HG03521 (cell line): ENCODE measurements around the gene NES.

Experiments used
- ATAC-seq: cut with Tn5 transposase; IDR thresholded peaks from one replicate; pipeline ENCODE4 v1.9.1; 2021; ENCODE audit warnings: mild to moderate bottlenecking, moderate library complexity; ENCODE audit not compliant: unreplicated experiment

The NES gene

DNA sequence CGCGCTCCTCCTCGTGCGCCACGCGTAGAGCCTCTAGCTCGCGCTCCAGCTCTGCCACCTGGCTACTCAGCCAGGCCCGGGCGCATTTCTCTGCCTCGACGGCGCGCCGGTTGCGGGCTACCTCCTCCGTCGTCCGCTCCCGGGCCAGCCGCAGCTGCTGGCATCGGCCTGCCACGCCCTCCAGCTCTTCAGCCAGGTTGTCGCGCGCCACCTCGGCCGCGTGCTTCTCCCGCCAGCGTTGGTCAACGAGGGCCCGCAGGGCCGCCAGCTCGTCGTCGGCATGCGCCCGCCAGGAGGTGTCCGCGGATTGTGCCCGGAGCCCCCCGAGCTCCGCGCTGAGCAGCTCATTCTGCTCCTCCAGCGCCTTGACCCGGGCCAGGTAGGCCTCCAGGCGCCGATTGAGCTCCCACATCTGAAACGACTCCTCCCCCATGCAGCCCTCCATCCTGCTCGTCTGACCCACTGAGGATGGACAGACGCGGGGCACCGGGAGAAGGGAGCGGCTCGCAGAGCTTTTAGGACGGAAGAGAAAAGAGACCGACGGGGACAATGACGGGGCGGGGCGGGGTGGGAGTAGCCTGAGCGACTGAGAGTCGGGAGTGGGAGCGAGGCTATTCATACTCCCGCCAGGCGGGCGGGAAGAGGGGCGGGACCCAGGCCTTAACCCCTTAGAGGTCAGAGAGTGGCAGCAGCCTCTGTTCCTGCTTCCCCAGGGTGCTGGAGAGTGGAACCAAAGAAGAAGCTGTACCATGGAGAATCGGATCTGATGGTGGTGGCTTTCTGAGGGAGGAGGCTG is at the start of gene NES:
TSS of gene NES (minus strand) at position 588 of the 796 bp plus-strand sequence. CDS start at position 445, 143 bp downstream.
- no peak for ATAC-seq

DNA sequence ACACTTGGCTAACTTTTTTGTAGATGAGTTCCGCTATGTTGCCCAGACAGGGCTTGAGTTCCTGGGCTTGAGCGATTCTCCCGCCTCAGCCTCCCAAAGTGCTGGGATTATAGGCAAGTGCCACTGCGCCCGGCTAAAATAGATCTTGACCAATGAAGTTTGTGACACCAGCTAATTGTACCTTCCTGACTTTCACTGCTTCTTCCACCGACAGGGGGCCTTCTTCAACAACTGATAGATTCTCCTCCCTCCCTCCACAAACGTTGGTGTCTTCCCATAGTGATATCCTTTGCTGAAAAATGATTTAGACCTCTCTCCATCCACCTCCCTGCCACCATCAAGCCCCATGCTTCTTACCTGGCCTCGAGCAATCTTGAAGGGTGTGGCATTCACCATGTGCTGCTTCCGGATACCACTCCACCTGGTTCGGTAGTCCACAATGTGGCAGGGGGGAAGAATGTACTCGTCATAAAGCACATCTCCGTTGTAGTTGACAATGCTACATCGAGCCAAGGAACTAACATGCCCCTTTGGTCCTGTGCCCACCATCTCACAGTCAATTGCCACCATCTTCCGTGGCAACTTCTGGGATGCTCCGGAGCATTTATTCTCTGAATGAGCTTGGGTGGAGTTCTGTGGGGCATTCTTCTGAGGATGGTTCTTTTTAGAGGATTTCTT is 49.5 kb upstream of the NES start:
- ATAC-seq: no peak

GRCh38 chr1:156725683-156726280 is 48.6 kb upstream of the NES start:
- ATAC-seq: no peak

DNA sequence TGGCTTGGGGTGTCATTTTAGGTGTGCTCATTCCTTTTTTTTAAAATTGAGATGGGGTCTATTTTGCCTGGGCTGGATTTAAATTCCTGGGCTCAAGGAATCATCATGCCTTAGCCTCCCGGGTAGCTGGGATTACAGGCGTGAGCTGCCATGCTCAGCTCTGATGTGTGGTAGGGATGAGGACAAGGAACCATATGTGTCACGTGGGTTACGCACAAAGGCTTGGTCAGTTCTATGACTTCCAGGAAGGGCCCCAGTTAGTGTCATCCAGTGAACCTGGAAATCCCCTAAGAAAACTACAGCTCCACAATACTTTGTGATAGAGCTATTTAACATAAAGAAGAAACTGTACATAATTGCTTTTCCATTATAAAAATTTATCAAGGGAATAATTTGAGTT is 44.3 kb upstream of the NES start:
- no peak for ATAC-seq

GRCh38 chr1:156721131-156721530 is 43.9 kb upstream of the NES start:
- no peak for ATAC-seq

GRCh38 chr1:156717351-156717750 is 40.1 kb upstream of the NES start:
- ATAC-seq: no peak

- no peak for ATAC-seq
Observed at GRCh38 chr1:156714830-156715229, 37.6 kb upstream of the NES start.

- ATAC-seq: no peak
Observed at GRCh38 chr1:156712626-156713025, 35.4 kb upstream of the NES start.

- ATAC-seq: no peak
Observed at GRCh38 chr1:156711011-156711817, 34.0 kb upstream of the NES start.

DNA sequence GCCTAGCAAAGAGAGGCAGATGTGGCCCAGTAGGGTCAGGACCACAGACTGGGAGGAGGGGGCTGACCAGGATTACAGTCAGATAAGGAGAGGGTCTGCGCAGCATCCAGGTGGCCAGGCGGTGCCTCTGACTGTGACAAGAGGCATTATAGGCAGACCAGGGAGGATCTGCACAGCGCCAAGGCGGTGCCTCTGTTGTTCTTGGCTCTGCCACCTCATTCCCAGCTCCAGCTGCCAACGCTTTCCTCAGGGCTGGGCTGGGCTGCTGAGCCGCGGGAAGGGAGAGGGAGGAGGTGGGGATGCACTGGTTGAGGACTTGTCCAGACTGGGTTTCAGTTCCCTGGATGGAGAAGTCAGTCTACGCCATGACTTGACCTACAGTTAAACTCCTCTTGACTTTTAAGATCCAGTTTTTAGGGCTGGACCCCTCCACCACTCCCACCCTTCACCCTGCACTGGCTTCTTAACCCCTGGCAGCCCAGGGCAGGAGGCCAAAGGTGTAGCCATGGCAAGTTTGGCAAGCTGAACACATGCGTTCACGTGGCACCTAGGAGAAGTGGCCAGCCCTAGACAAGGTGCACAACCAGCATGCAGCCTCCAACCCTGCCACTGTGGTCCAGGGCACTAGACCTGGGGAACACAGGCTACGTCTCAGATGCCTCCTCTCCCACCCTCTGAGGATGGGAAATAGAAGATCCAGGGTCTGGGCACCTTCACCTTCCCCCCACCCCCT is 32.7 kb upstream of the NES start:
- no peak for ATAC-seq

GRCh38 chr1:156709031-156709430 is 31.8 kb upstream of the NES start:
- ATAC-seq: no peak

DNA sequence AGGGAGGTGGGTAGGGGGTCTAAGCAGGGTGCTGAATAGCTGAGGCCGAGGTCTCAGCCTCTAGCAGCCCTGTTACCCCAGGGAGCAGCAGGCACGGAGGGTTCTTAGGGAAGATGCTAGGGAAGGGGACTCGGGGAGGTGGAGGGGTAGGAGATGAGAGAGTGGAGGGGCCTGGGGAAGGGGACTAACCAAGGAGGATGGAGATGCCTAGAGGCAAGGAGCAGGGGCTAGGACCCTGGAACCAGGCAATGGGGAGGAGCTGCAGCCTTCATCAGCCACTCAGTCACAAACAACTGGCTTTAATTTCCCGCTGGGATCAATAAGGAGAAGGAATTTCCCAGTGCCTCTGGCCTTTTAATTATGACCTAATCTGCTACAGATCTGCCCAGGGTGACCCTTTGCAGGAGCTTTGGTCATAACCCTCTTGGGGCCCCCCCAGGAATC is 31.0 kb upstream of the NES start:
- no peak for ATAC-seq

DNA sequence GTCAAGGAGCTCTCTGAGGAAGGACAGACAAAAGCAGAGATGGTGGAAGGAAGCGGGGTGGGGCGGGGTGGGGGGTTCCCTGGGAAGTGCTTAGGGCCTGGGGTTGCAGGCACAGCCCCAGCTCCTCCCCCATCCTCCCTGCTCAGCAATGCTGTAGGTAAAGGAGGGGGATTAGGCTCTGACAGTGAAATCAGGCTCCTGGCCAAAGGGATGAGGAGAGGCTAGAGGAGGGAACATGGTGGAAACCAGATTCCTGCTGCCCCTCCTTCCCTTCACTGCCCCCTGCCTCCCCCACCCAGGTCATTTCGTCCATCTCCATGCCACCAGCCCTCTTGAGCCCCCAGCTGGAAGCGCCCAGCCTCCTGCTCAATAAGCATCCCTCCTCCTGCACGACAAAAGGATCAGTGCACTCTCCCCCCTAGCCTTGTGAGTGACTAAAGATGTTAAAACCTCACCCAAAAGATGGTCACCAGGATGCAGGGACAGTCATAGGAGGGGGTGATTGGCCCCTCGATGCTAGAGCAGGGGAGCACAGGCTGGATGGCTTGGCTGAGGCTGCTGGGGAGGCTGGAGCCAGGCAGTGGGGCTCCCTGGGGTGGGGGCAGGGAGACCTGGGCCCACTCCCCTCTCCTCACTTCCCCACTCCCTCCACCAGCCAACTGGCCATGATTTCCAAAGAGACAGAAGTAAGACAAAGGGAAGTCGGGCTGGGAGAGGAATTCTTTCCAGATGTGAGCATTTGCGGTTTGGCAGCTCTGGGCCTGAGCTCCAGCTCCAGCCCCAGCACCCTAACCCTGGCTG is 30.4 kb upstream of the NES start:
- ATAC-seq: no peak

DNA sequence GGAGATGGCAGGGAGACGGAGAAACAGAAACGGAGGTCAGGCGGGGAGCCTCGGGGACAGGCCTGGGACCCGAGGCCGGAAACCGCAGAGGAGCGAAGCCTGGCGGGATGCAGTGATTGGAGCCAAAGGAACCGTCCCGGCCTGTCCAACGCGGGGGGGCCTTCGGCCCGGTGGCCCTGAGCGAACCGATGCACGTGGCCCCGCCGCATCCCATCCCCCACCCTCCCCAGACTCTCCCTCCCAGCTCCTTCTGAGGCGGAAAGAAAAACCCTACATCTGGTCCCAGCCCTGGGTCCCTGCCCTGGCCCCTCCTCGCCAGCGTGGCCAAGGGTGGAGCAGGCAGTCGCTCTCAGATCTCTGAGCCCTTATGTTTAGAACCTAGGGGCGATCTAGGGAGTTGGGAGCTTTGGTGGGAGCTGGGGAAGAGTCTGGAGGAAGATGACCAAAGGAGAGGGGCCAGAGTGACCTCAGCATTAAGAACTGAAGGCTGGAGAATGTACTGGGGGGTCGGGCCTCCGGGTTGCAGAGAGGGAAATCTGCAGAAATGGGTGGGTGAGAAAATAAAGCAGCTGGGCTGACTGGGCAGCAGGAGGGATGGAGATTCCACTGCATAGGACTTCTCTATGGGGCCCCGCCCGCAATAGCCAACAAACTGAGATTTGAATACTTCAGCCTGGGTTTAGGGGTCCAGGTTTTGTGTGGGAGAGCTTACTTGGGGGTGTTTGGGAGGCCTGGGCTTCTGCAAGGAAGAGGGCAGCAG is 29.6 kb upstream of the NES start:
- ATAC-seq: no peak

DNA sequence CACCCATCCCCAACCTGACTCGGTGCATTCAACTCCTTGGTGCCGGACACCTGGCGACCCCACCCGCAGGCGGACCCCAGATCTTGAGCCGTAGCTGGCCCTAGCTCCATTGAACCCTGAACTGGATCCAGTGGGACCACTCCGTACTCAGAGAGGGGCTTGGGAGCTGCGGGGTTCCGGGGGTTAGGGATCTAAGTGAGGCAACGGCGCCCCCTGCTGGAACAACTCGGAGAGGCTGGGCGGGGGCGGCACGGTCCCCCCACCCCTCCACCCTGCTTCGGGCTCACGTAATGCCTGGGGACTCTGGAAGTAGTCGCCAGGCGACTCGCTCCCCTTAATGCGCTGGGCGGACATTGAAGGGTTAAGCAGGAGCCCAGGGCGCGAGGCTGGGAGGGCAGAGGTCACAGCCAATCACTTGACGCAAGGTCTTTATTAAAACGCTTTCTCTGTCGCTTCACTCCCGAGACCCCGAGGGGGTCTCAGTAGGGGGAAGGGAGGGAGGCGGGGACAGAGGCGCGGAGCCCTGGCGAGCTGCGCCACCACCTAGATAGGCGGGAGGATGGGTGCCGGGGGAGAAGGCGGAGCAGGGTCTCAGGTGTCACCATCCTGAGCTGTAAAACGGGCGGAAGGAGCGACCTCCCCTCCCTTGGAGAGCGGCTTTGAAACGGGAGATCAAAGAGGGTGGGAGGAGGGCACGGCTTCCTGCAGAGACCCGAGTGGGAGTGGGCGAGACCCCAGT is 28.9 kb upstream of the NES start:
- no peak for ATAC-seq

GRCh38 chr1:156705321-156705917 is 28.2 kb upstream of the NES start, which contains the start of gene CRABP2:
CRABP2 (minus strand) TSS chr1:156705583; CDS start chr1:156705446, 137 bp downstream.
- no peak for ATAC-seq

DNA sequence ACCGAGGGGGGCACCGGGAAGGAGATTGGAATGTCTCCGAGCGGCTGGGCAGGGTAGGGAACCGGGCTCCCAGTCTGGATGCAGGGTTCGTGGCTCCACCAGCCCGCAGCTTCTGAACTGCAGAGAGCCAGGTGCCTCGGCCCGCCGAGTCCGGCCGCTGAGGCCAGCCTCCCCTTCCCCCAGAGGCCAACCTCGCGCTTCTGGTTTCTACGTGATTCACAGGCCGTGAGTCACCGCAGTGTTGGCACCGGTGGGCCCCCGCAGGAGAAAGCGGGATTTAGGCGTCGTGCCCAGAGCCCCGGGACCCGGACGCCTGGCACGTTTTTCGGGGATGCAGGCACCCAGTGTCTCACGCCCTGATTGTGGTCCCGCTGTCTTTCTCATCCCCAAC is 27.7 kb upstream of the NES start:
- ATAC-seq: no peak
